ENCODE measurements around the gene STUM.

STUM gene

DNA sequence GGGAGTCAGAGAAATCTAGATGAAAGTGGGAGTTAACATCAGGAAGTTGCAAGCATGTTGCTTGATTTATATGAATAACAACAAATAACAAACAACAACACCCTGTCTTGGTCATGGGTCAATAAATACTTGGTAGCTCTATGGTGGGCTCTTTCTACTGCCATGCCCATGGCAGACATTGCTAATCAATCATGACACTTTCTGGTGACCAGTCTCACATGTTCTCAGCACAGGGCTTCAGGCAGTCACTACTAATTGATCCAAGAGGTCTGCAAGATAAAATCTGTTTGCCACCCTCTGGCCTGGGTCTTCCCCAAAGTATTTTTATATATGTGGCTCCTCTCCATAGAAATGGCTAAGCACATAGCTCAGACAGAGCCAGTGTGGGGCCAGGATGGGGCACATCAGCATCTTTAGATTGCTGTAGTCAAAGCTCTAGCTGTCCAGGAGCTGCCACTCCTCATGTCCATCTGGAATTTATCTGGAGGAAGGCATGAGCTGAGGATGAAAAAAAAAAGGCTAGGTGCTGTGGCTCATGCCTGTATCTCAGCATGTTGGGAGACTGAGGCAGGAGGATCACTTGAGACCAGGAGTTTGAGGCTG is 51.2 kb downstream of the STUM start:
- Histone ChIP-seq H2AFZ (ENCODE audit: low read depth, low read length) (no peak overlapping the region), H3K4me1 (ENCODE audit: low read length) (no peaks in the 10 kb centered on the region), H3K36me3 (replicated peaks; ENCODE audit: low read depth, low read length) (no peaks in the 10 kb centered on the region), H3K79me2 (ENCODE audit: low read length) (no peaks in the 10 kb centered on the region), H3K9me3 (ENCODE audit: insufficient read depth, low read length) (peaks cover 5% of the 10 kb centered on the region; the same call in 1 of the 2 replicates), H3K27me3 (ENCODE audit: low read depth, low read length) (peaks cover 27% of the 10 kb centered on the region), H3K4me3 (ENCODE audit: low read length) (no peak overlapping the region), H3K9ac (ENCODE audit: low read length) (no peak overlapping the region), H3K27ac (ENCODE audit: low read length) (no peak overlapping the region), H3K4me2 (ENCODE audit: low read length) (no peak overlapping the region), H4K20me1 (ENCODE audit: insufficient read depth, low read length) (no peaks in the 10 kb centered on the region)
- TF ChIP-seq EZH2phosphoT487 (IDR thresholded peaks at IDR 0.05; ENCODE audit: low read depth) = no peak
- TF ChIP-seq, protein P1, sequence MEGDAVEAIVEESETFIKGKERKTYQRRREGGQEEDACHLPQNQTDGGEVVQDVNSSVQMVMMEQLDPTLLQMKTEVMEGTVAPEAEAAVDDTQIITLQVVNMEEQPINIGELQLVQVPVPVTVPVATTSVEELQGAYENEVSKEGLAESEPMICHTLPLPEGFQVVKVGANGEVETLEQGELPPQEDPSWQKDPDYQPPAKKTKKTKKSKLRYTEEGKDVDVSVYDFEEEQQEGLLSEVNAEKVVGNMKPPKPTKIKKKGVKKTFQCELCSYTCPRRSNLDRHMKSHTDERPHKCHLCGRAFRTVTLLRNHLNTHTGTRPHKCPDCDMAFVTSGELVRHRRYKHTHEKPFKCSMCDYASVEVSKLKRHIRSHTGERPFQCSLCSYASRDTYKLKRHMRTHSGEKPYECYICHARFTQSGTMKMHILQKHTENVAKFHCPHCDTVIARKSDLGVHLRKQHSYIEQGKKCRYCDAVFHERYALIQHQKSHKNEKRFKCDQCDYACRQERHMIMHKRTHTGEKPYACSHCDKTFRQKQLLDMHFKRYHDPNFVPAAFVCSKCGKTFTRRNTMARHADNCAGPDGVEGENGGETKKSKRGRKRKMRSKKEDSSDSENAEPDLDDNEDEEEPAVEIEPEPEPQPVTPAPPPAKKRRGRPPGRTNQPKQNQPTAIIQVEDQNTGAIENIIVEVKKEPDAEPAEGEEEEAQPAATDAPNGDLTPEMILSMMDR (IDR thresholded peaks at IDR 0.05; ENCODE audit: low read depth, low read length) = no peak

DNA sequence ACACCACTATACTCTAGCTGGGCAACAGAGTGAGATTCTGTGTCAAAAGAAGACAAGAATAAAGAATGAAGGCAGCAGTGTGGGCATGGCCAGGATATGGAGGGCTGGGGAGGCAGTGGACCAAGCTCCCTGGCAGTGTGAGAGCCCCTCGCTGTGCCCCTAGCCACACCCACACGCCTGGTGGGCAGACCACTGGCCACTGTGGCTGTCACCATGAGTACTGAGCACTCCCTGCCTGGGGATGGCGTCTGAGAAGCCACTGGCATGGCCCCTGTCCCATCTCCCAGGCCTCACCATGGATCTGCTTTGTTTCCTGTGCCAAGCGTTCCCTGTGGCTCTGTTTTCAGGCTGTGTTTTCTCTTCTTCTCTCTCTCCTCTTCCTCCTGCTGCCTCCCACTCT is 51.7 kb downstream of the STUM start:
- Histone ChIP-seq H3K4me2 (ENCODE audit: low read length) (no peak overlapping the region), H3K9ac (ENCODE audit: low read length) (no peak overlapping the region), H3K9me3 (ENCODE audit: insufficient read depth, low read length) (peaks cover 5% of the 10 kb centered on the region; the same call in 1 of the 2 replicates), H3K79me2 (ENCODE audit: low read length) (no peaks in the 10 kb centered on the region), H3K27me3 (ENCODE audit: low read depth, low read length) (peaks cover 27% of the 10 kb centered on the region), H3K4me1 (ENCODE audit: low read length) (no peaks in the 10 kb centered on the region), H3K4me3 (ENCODE audit: low read length) (no peak overlapping the region), H3K27ac (ENCODE audit: low read length) (no peak overlapping the region), H3K36me3 (replicated peaks; ENCODE audit: low read depth, low read length) (no peaks in the 10 kb centered on the region), H4K20me1 (ENCODE audit: insufficient read depth, low read length) (no peaks in the 10 kb centered on the region), H2AFZ (ENCODE audit: low read depth, low read length) (no peak overlapping the region)
- no peak for TF ChIP-seq EZH2phosphoT487 (IDR thresholded peaks at IDR 0.05; ENCODE audit: low read depth)
- TF ChIP-seq, protein P1 (IDR thresholded peaks at IDR 0.05; ENCODE audit: low read depth, low read length) = no peak

DNA sequence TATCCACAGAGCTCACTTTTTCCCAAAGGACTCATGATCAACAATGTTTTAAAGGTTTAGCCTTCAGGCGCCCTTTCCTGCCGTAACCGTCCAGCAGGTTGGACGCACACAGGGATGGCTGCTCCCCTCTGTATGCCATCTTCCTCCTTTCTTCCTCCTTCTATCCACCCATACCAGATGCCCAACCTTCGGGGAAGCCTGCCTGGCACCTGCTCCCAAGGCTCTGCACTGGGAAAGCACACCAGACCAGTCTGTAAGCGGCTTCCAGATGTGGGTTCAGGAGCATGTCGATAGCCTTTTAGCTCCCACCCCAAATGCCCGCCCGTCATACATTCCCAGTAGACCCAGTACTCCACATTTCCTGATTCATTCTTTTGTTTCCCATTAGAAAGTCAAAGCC is 52.9 kb downstream of the STUM start:
- H3K4me2 ChIP-seq (ENCODE audit: low read length) = no peak overlapping the region
- TF ChIP-seq EZH2phosphoT487 (IDR thresholded peaks at IDR 0.05; ENCODE audit: low read depth) = no peak
- TF ChIP-seq, protein P1 (IDR thresholded peaks at IDR 0.05; ENCODE audit: low read depth, low read length) = no peak
- no peaks in the 10 kb centered on the region for H4K20me1 ChIP-seq (ENCODE audit: insufficient read depth, low read length)
- H3K9me3 ChIP-seq (ENCODE audit: insufficient read depth, low read length) = no peaks in the 10 kb centered on the region
- no peaks in the 10 kb centered on the region for H3K79me2 ChIP-seq (ENCODE audit: low read length)
- H3K9ac ChIP-seq (ENCODE audit: low read length) = no peak overlapping the region
- H3K27ac ChIP-seq (ENCODE audit: low read length) = no peak overlapping the region
- peaks cover 23% of the 10 kb centered on the region for H3K27me3 ChIP-seq (ENCODE audit: low read depth, low read length)
- no peaks in the 10 kb centered on the region for H3K36me3 ChIP-seq (replicated peaks; ENCODE audit: low read depth, low read length)
- no peak overlapping the region for H3K4me3 ChIP-seq (ENCODE audit: low read length)
- H2AFZ ChIP-seq (ENCODE audit: low read depth, low read length) = no peak overlapping the region
- no peaks in the 10 kb centered on the region for H3K4me1 ChIP-seq (ENCODE audit: low read length)

DNA sequence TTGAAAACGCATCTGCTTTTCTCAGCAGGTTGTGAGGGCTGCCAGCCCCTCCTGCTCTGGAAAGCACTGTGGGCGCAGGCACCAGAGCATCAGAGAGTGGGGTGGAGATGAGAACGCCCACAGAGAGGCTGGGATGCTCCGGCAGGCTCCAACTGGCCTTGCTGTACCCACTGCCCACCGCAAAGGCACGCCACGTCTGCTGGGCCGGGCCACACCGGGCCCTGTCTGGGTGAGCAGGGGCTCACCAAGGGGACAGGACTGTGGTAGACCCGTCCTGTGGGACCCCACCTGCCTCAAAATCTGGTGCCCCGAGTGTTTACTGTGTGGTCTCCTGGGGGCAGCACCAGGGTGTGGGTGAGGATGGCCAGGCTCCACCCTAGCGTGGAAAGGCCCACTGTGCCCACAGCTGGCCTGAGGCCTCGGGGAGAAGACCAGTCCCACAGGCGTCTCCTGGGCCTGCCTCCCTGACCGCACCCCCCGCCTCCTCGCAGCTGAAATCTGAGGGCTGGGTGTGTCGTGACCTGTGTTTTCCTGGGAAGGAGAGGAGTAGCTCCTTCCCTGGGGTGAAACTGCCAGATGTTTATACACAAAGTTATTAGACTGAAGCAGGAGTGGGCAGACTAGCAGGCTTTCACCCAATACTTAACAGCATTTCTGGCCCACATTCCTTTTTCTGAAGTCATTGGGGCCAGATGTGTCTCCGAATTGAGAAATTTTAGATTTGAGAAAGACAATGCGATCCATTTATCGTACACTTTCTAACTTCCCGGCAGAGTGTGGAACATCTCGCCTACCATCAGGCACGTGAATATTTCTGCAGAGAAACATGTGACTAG is 53.8 kb downstream of the STUM start:
- H2AFZ ChIP-seq (ENCODE audit: low read depth, low read length) = no peak overlapping the region
- no peaks in the 10 kb centered on the region for H3K4me1 ChIP-seq (ENCODE audit: low read length)
- no peaks in the 10 kb centered on the region for H3K79me2 ChIP-seq (ENCODE audit: low read length)
- peaks cover 23% of the 10 kb centered on the region for H3K27me3 ChIP-seq (ENCODE audit: low read depth, low read length)
- no peaks in the 10 kb centered on the region for H4K20me1 ChIP-seq (ENCODE audit: insufficient read depth, low read length)
- no peaks in the 10 kb centered on the region for H3K9me3 ChIP-seq (ENCODE audit: insufficient read depth, low read length)
- no peak overlapping the region for H3K4me3 ChIP-seq (ENCODE audit: low read length)
- no peak overlapping the region for H3K9ac ChIP-seq (ENCODE audit: low read length)
- TF ChIP-seq, protein P1 (IDR thresholded peaks at IDR 0.05; ENCODE audit: low read depth, low read length) = no peak
- TF ChIP-seq EZH2phosphoT487 (IDR thresholded peaks at IDR 0.05; ENCODE audit: low read depth) = no peak
- no peak overlapping the region for H3K27ac ChIP-seq (ENCODE audit: low read length)
- no peaks in the 10 kb centered on the region for H3K36me3 ChIP-seq (replicated peaks; ENCODE audit: low read depth, low read length)
- no peak overlapping the region for H3K4me2 ChIP-seq (ENCODE audit: low read length)

Measured in OCI-LY3 (cell line).